GM19467 (cell line): Measurements from ENCODE around the gene TBC1D4.

Experiments used
- ATAC-seq: cut with Tn5 transposase; IDR thresholded peaks from one replicate; pipeline ENCODE4 v1.9.1; 2021; ENCODE audit warnings: mild to moderate bottlenecking, moderate library complexity; ENCODE audit not compliant: unreplicated experiment

Gene TBC1D4, protein sequence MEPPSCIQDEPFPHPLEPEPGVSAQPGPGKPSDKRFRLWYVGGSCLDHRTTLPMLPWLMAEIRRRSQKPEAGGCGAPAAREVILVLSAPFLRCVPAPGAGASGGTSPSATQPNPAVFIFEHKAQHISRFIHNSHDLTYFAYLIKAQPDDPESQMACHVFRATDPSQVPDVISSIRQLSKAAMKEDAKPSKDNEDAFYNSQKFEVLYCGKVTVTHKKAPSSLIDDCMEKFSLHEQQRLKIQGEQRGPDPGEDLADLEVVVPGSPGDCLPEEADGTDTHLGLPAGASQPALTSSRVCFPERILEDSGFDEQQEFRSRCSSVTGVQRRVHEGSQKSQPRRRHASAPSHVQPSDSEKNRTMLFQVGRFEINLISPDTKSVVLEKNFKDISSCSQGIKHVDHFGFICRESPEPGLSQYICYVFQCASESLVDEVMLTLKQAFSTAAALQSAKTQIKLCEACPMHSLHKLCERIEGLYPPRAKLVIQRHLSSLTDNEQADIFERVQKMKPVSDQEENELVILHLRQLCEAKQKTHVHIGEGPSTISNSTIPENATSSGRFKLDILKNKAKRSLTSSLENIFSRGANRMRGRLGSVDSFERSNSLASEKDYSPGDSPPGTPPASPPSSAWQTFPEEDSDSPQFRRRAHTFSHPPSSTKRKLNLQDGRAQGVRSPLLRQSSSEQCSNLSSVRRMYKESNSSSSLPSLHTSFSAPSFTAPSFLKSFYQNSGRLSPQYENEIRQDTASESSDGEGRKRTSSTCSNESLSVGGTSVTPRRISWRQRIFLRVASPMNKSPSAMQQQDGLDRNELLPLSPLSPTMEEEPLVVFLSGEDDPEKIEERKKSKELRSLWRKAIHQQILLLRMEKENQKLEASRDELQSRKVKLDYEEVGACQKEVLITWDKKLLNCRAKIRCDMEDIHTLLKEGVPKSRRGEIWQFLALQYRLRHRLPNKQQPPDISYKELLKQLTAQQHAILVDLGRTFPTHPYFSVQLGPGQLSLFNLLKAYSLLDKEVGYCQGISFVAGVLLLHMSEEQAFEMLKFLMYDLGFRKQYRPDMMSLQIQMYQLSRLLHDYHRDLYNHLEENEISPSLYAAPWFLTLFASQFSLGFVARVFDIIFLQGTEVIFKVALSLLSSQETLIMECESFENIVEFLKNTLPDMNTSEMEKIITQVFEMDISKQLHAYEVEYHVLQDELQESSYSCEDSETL (N-terminal part only)

DNA sequence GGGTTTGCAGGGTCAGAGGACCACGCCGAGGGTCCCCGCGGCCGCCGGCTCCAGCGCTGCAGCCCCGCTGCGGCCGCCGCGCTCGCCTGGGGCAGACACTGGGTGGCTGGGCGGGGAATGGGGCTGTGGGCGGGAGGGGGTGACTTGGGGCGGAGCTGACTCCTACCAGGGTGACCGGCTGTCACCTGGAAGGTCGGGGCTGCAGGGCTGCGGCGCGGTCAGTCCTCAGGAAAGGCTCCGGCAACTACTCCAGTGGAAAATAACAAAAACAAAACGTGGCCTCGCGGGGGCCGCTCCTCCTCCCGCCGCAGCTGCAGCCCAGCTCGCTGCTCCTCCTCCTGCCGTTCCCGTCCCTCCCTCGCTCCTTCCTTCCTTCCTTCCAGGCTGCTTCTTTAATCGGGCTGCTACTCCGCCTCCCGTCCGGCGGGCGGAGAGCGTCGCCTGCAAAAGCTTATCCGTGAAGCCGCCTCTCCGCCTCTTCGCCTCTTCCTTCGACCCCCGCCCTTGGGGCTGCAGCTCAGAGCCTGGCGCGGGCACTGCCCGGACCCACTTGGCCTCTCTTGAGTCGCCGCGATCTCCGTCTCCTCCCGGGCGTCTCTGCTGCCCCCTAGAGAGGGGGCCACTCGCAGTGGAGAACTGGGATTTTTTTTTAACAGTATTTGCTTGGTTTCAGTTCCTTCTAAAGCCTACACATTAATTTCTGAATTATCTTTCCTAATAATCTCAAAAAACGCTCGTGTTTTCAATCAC lies at the start of gene TBC1D4:
Gene TBC1D4 (minus strand): TSS at position 100 of the 750 bp plus-strand sequence. CDS start 402 bp downstream, outside the sequence.
- peak; percentile 66 for ATAC-seq

DNA sequence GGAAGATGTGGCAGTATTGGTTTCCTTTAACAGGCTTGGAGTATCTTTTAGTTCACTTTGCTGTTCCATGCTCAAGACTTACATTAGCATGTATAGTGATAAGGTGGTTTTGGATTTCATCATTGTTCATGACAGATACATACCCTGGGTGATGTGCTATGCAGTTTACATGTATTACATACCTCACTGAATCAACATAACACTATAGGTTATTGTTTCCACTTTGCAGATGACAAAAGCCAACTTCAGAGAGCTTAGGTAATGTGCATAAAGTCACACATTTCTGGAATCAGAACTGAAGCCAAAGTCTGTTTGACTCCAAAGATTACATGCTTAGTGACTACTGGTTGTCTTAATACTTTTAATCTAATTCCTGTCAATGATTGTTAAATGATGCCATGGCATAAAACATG lies 48.6 kb upstream of the TBC1D4 start:
- ATAC-seq: no peak

DNA sequence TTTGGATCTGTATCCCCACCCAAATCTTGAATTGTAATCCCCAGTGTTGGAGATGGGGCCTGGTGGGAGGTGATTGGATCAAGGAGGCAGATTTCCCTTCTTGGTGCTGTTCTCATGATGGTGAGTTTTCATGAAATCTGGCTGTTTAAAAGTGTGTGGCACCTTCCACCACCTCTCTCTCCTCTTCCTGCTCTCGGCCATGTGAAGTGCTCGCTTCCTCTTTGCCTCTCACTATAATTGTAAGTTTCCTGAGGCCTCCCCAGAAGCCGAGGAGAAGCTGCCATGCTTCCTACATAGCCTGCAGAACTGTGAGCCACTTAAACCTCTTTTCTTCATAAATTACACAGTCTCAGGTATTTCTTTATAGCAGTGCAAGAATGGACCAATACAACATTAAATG lies 40.0 kb upstream of the TBC1D4 start:
- no peak for ATAC-seq

DNA sequence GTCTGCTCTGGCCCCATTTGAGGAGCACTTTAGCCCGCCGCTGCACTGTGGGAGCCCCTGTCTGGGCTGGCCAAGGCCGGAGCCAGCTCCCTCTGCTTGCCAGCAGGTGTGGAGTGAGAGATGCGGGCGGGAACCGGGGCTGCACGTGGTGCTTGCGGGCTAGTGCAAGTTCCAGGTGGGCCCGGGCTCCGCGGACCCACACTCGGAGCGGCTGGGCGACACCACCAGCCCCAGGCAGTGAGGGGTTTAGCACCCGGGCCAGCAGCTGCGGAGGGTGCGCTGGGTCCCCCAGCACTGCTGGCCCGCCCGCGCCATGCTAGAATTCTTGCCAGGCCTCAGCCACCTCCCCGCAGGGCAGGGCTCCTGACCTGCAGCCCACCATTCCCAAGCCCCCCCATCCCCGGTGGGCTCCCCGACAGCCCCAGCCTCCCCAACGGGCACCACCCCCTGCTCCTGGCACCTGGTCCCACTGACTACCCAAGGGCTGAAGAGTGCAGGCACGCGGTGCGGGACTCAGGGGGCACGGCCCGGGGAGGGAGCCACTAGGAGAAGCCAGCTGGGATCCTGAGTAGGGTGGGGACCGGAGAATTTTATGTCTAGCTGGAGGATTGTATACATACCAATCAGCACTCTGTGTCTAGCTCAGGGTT lies 36.6 kb upstream of the TBC1D4 start:
- ATAC-seq: no peak

DNA sequence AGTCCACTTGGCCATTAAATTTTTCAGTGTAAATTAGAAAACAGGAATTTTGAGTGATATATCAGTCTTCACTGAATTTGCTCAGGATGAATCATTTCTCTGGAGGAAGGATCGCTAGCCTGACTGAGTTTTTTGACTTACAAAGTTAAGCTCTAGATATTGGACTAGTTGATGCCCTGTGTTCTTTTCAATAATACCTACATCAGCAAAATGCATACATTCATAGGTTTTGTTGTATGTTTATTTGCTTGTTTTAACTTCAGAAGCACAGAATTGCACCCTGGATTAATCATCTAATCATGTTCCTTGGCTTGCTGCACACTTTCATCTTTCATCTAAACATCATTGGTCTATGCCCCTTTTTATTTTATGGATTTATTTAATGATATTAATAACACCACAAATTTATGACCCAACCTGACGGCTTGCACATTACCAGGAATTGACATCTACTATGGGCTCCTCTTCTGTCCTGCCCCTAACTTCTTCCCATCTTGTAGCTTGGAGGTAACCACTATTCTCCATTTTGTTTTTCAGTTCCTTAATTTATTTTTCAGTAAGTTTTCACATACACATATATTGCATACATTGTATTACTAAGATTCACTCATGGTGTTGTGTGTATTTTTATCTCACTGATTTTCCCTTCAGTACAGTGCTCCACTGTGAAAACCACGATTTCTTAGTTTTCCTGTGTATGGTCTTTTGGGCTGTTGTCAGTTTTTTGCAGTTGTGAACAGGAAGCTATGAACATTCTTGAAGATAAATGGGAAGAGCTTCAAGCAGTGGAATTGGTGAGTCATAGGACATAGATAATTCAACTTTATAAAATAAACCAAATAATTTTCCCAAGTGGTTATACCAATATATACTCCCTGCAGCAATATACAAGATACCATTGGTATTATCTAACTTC lies 32.4 kb upstream of the TBC1D4 start:
- no peak for ATAC-seq

DNA sequence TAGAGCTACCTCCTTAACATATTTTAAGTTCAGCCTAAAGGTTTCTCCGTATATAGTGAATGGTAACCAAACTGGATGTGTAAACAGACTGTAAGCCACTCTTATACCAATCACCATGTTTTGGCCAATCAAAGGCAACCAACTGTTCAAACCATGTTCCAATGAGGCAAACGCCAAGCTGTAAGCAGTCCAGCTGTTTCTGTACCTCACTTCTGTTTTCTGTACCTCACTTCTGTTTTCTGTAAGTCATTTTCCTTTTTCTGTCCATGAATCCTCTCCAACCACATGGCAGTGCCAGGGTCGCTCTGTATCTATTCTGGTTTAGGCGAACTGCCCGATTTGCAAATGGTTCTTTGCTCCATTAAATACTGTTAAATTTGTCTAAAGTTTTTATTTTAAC lies 31.3 kb upstream of the TBC1D4 start:
- ATAC-seq: no peak

DNA sequence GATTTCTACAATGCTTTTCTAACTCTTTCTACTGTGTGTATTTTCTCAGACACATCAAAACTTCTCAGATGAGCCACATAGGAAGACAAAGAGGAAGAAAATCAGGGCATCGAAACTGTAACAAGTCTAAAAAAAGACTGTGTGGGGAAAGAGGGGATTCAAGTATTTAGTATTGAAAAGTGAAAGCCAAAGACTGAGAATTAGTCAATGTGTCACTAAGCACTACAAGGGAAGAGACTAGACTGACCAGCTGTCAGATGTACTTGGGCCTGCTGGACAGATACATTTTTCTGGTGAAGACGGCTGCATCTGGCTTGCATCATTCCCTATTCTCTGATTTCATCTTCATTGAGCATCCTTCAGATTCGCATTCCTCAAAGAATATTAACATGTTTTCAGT lies 30.3 kb upstream of the TBC1D4 start:
- ATAC-seq: peak; percentile 91

DNA sequence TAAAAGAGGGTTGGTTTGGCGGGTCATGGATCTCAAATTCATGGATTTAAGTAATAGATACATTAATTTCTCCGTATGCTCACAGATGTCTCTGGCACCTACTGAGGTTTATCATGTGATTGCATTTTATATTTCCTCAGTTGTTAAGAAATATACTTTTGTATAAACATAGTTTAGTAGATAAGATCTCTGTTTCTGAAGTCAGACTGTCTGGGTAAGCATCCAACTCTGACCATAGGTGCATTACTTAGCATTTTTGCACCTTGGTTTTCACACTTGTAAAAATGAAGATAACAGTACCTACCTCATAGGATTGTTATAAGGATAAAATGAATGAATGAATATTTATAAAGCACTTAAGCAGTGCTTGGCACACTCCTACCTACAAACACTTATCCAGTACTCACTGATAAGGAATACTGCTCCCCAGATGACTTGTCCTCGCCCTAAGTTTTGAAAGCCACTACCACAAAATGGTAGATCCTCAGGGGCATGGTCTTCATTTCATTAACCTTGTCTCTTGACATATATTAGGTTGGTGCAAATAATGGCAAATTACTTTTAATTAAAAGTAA lies 29.2 kb upstream of the TBC1D4 start:
- no peak for ATAC-seq

DNA sequence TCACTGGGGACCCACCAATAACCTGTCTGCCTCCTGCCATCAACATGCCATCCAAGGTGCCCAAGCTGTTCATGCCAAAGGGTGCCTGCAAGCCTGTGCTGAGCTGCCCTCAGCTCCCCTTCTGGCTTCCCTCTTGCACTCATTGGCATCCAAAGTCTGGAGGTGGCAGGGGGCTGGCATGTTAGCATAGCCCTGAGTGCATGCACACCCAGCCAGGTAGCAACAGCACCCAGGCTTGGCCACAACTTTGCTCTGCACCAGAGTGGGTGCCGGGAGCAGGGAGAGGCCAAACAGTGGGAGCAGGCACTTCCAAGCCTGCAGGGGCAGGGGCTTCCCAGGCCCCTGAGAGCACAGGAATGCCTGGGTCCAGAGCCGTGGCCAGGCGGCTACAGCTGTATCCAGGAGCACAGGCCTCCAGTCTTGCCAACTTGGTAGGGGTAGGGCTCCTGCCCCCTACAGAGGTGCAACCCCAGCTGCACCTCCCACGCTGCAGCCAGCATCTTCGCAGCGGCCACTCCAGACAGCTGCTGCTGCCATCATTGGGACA lies 26.1 kb upstream of the TBC1D4 start:
- ATAC-seq: no peak

DNA sequence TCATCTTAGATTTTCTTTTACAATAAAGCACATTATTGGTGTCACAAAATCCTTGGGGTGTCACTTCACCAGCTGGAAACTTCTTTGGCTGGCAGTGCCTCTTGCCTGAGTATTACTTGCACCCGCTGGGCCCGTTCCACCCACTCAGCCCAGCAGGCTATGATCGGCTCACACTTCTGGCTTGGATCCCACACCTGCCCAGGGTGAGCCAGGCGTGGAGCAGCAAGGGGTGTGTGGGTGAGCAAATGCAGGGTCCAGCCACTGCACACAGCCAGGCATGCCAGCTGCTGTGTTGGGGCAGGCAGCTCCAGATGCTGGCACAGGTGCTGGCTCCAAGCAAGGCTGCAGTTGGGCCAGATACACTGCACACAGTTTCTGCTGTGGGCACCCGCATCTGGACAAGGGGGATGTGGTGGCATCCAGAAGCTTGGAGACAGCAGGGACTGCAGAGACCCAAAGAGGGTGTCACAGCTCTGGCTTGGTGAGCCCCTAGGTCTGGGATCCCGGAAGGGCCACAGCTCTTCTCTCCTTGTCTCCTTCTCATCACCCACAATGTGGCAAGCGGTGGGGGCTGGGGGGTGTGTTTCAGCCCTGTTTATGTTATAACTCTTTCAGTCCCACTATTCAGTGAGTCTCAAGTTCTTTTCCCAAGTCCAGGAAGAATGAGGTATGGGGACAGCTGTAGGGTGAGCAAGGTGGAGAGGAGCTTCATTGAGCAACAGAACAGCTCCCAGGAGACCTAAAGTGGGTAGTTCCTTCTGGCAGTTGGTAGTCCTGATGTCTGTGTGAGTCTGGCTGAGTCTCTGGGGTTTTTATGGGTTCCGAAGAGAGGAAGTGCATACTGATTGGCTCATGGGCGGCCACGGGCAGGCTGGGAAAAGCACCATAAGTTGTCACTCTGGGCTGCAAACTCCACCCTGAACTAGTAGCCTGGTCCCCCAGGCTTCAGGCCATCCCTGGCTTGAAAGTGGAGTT lies 25.3 kb upstream of the TBC1D4 start:
- no peak for ATAC-seq

DNA sequence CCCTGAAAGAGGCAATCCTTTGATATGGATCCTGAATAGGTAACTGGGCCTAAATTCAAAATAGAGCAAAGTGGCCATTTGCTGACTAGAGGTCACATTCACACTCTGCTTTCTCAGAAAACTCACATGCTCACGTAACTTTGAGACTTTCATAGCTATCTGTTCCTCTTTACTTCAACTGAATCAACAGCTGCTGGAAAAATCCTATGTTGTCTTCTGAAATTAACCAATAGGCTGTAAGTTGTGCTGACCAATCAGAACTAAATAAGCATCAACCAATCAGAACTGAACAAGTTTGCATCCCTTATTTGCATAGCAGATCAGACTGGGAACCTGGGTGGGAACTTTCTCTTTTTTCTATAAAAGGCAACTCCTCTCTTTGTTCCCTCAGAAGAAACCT lies 24.0 kb upstream of the TBC1D4 start:
- no peak for ATAC-seq

DNA sequence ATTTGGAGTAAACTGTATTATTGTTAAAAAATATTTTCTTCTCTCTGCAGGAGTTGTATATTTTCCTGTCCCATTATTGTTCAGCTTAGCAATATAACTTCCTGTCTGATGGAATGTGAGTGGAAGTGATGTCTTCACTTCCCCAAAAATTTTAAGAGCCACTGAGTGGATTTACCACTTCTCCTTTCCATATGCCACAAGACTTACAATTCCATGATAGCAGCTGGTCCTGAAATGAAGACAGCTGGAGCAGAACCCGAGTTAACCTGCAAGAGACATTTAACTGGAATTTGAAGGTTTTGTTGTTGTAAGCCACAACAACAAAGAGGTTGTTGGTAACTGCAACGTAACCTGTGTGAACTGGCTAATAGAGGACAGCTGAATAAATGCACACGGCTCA lies 23.4 kb upstream of the TBC1D4 start:
- ATAC-seq: no peak

DNA sequence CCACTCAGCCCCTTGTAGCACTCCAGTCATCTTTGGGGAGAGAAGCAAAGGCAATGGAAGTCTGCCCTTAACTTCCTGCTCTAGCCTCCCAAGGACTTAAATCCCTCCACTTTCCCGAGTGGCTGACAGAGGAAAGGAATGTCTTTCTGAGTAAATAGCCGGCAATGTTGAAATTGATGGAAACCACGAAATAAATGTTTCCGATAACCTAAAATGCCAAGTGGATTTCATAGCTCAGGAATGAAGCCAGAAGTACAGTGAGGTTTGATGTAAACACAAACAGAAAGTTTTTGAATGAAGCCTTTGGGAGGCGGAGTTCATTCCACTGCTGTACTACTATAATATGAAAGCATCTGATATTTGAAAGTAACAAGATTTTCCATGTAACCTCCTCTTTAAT lies 14.0 kb upstream of the TBC1D4 start:
- no peak for ATAC-seq

DNA sequence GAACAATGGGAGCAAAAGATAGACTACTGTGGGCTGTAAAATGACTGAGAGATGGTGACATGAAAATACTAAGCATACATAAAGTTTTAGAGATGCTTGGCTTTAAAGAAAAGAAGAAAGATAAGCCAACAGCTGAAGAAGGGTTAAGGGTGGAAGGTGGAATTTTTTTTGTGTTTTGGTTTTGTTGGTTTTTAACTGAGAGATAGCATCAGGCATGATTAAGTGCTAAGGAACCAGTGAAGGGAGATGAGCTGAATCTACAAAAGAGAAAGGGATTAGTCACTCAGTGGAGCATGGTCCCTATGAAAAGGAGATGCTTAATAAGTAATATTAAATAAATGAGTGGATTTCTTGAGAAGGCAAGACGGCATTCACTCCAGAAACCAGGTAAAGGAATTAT lies 12.5 kb upstream of the TBC1D4 start:
- no peak for ATAC-seq

DNA sequence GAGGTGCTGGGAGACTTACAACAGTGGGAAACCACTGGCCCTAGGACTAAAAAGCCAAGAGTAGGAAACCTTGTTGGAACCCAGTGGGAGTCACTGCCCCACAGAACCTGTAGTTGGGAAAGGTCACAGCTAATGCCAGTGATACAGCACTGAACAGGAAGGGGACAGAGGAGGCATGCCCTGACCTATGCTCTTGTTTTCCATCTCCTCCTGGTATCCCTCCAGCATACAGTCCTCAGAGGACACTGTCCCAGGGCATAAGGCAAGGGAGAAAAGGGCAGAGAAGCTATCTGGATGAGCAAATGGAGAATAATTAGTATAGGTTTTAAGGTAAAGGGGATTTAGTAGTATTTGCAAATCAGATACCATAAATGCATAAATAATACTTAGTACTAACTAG lies 11.2 kb upstream of the TBC1D4 start:
- no peak for ATAC-seq

DNA sequence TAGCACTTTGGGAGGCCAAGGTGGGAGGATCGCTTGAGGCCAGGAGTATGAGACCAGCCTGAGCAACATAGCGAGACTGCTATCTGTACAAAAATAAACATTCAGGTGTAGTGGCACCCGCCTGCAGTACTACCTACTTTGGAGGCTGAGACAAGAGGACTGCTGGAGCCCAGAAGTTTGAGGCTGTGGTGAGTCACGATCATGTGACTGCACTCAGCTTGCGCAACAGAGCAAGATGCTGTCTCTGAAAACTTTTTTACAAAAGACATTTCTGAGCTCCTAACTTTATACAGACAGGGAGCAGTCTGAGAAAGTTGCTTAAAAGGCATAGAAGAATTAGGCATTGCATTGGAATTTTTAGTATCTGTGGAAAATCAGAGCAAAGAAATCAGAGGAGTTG lies 10.4 kb upstream of the TBC1D4 start:
- no peak for ATAC-seq

DNA sequence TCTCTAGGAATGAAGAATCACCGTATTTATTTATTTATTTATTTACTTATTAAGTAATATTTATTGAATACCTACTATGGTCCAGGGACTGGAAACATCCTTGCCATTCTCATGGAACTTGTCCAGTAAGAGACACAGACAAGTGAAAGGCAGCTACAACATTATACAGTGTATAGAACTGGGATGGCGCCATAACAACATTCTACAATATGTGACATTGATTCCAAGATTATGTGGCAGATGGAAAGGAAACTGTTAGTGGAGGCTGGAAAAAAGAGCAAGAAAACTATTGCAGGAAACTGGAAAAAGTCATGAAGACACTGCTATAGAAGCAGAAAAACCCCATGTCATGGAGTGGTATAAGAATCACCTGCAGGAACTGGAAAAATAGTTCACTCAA lies 9.4 kb upstream of the TBC1D4 start:
- ATAC-seq: no peak
